NCI-H1930 (cell line): Measurements from ENCODE around the gene TMEM33.
"Not testable (repeated sequence)": the region's sequence is repeated elsewhere in the genome, so short reads cannot be mapped to it uniquely, and the experiment has no call there.

Experiments
- DNase-seq, 2 experiments: peaks; one replicate each; lab custom pipeline; 2025; lab: John Stamatoyannopoulos, UW

Gene TMEM33

GRCh38 chr4:41934901-41935651 is at the start of gene TMEM33:
TMEM33 (plus strand) TSS chr4:41935429; CDS start chr4:41935485, 56 bp downstream.
- peak; percentile 74 to 78 for DNase-seq

GRCh38 chr4:41885456-41885855 is 49.8 kb upstream of the TMEM33 start:
- DNase-seq: no peak

GRCh38 chr4:41887277-41887676 is 48.0 kb upstream of the TMEM33 start:
- no peak for DNase-seq

GRCh38 chr4:41887821-41888686 is 47.2 kb upstream of the TMEM33 start:
- peak in 1 of 2 experiments; percentile 2 for DNase-seq

GRCh38 chr4:41888687-41889074 is 46.5 kb upstream of the TMEM33 start:
- DNase-seq: no peak

GRCh38 chr4:41889317-41889716 is 45.9 kb upstream of the TMEM33 start:
- no peak for DNase-seq

- no peak for DNase-seq
These were observed 45.1 kb upstream of the TMEM33 start for GRCh38 chr4:41890085-41890484.

GRCh38 chr4:41896648-41897047 is 38.6 kb upstream of the TMEM33 start:
- no peak for DNase-seq

- DNase-seq: no peak
These were observed 37.5 kb upstream of the TMEM33 start for GRCh38 chr4:41897698-41898097.

- not testable (repeated sequence) for DNase-seq
These were observed 26.1 kb upstream of the TMEM33 start for GRCh38 chr4:41909136-41909535.

- no peak for DNase-seq
These were observed 22.7 kb upstream of the TMEM33 start for GRCh38 chr4:41912546-41912945.

- no peak for DNase-seq
These were observed 21.7 kb upstream of the TMEM33 start for GRCh38 chr4:41913509-41913908.

GRCh38 chr4:41918278-41918677 is 17.0 kb upstream of the TMEM33 start:
- DNase-seq: no peak

- DNase-seq: not testable (repeated sequence)
These were observed 14.8 kb upstream of the TMEM33 start for GRCh38 chr4:41920416-41920815.

- no peak for DNase-seq
These were observed 13.8 kb upstream of the TMEM33 start for GRCh38 chr4:41921476-41921875.

- DNase-seq: no peak
These were observed 7.3 kb upstream of the TMEM33 start for GRCh38 chr4:41927796-41928499.

GRCh38 chr4:41930139-41930831 is 4.9 kb upstream of the TMEM33 start:
- no peak for DNase-seq

- no peak for DNase-seq
These were observed 2.2 kb upstream of the TMEM33 start for GRCh38 chr4:41932988-41933387.

- no peak for DNase-seq
These were observed 1.2 kb upstream of the TMEM33 start for GRCh38 chr4:41933997-41934503.

GRCh38 chr4:41934514-41934900 is 722 bp upstream of the TMEM33 start:
- DNase-seq: no peak

- DNase-seq: no peak
These were observed 408 bp downstream of the TMEM33 start for GRCh38 chr4:41935652-41936021.
